ENCODE results near the gene DENND6B.

GRCh38 chr22:50314455-50315288 lies 12.1 kb downstream of the DENND6B start:
- TF ChIP-seq NR3C1 (CRISPR knock-in tag; IDR thresholded peaks at IDR 0.05): no peak
- 0 out of 2 replicates have a peak, but pooled peaks have one; percentile 26 for TF ChIP-seq ZNF350 (CRISPR knock-in tag; IDR thresholded peaks at IDR 0.05; ENCODE audit: borderline replicate concordance, low read depth)
- no peak for TF ChIP-seq SRSF9 (IDR thresholded peaks at IDR 0.05; ENCODE audit: borderline replicate concordance, insufficient read depth, low read depth, low read length, poor library complexity, severe bottlenecking)
- 0 out of 2 replicates have a peak, but pooled peaks have one; percentile 12 for TF ChIP-seq MYC (CRISPR knock-in tag; IDR thresholded peaks at IDR 0.05; ENCODE audit: borderline replicate concordance)
- TF ChIP-seq CTCF (CRISPR knock-in tag; IDR thresholded peaks at IDR 0.05): no peak
- TF ChIP-seq FOXK2 (IDR thresholded peaks at IDR 0.05): no peak
- no peak for TF ChIP-seq ZKSCAN1 (IDR thresholded peaks at IDR 0.05; ENCODE audit: low read length)
- TF ChIP-seq PATZ1 (CRISPR knock-in tag; IDR thresholded peaks at IDR 0.05): no peak
- no peak for TF ChIP-seq RNF2 (conservative IDR thresholded peaks at IDR 0.05; ENCODE audit: low read depth)

Measured in HepG2 (cell line).